T-cell (primary cell): ENCODE results near the gene CDHR4. TPM values are rescaled to one million over a fixed set of nuclear protein-coding genes. Genes with fewer than 3 reads are reported as not detected.
"Not testable (repeated sequence)": the region's sequence is repeated elsewhere in the genome, so short reads cannot be mapped to it uniquely, and the experiment has no call there.

Source experiments
- ATAC-seq, 4 experiments: fragments of 200-7000 bp in 3 of 4; fragments of 150-1000 bp in 1 of 4; cut with Tn5 transposase; replicated peaks in 1 of 4; 1 replicate in 3 of 4; 2 replicates in 1 of 4; pipeline ENCODE4 v1.10.0; 2021; ENCODE audit warnings: moderate library complexity in 3 of 4, mild to moderate bottlenecking in 2 of 4, moderate number of reproducible peaks in 1 of 4
- CTCF ChIA-PET, 2 donors: fragments of 300-600 bp; sonication (Branson Sonifier 250); formaldehyde crosslinking; loops; one replicate each; lab custom pipeline; 2022; ENCODE audit warnings: antibody characterized with exemption in 2 of 2; lab: Charles Lee
- POLR2A ChIA-PET, 2 donors: fragments of 300-600 bp; sonication (Branson Sonifier 250); formaldehyde crosslinking; loops; one replicate each; lab custom pipeline; 2022; ENCODE audit warnings: antibody characterized with exemption in 2 of 2; lab: Charles Lee
- DNase-seq, 35 experiments: peaks; one replicate each; pipeline versions ENCODE4 v3.0.0 to v3.0.0-alpha.2; 2013 to 2023
- H3K27ac ChIP-seq: one replicate; pipeline ENCODE4 v1.5.1; 2013; ENCODE audit warnings: low read length
- H3K27me3 ChIP-seq, 2 experiments: replicated peaks in 1 of 2; 1 replicate in 1 of 2; 2 replicates in 1 of 2; pipeline versions ENCODE4 v1.6.1 to v1.7.0; 2013; ENCODE audit warnings: low read length in 1 of 2, mixed read lengths in 1 of 2; ENCODE audit not compliant: control insufficient read depth in 2 of 2, insufficient read depth in 2 of 2; ENCODE audit errors: extremely low read depth in 1 of 2
- H3K36me3 ChIP-seq, 2 donors: 1 replicate in 1 of 2; 2 replicates in 1 of 2; pipeline versions ENCODE4 v1.6.1 to v1.7.0; 2013; ENCODE audit warnings: low read length in 1 of 2; ENCODE audit not compliant: control insufficient read depth in 2 of 2, insufficient read depth in 1 of 2; ENCODE audit errors: extremely low read depth in 1 of 2
- H3K4me1 ChIP-seq, 2 experiments: 1 replicate in 1 of 2; 2 replicates in 1 of 2; pipeline versions ENCODE4 v1.6.1 to v1.7.0; 2013; ENCODE audit warnings: low read length in 2 of 2, mixed read lengths in 1 of 2; ENCODE audit not compliant: insufficient read depth in 2 of 2, control insufficient read depth in 1 of 2; ENCODE audit errors: extremely low read depth in 1 of 2
- H3K4me3 ChIP-seq, 2 donors: 1 replicate in 1 of 2; 2 replicates in 1 of 2; pipeline versions ENCODE4 v1.5.1 to v1.7.0; 2013; ENCODE audit warnings: mild to moderate bottlenecking in 2 of 2, low read length in 1 of 2, moderate library complexity in 1 of 2; ENCODE audit not compliant: control insufficient read depth in 1 of 2; ENCODE audit errors: extremely low read depth in 1 of 2
- H3K9me3 ChIP-seq: 2 replicates; pipeline ENCODE4 v1.7.0; 2013
- H3K27ac Mint-ChIP-seq, 2 donors: one replicate each; pipeline ENCODE4 v1.8.0; 2020 to 2021; ENCODE audit warnings: mild to moderate bottlenecking in 2 of 2, mixed read lengths in 2 of 2
- H3K27me3 Mint-ChIP-seq, 2 donors: one replicate each; pipeline ENCODE4 v1.8.0; 2021 to 2022; ENCODE audit warnings: mixed read lengths in 2 of 2
- H3K36me3 Mint-ChIP-seq: one replicate; pipeline ENCODE4 v1.8.0; 2021; ENCODE audit warnings: mixed read lengths
- H3K4me1 Mint-ChIP-seq, 3 donors: one replicate each; pipeline ENCODE4 v1.8.0; 2020 to 2022; ENCODE audit warnings: mixed read lengths in 3 of 3, mild to moderate bottlenecking in 1 of 3
- H3K4me3 Mint-ChIP-seq, 3 donors: one replicate each; pipeline ENCODE4 v1.8.0; 2020 to 2022; ENCODE audit warnings: mild to moderate bottlenecking in 3 of 3, mixed read lengths in 3 of 3, moderate library complexity in 3 of 3
- H3K9me3 Mint-ChIP-seq, 3 donors: one replicate each; pipeline ENCODE4 v1.8.0; 2020 to 2022; ENCODE audit warnings: mixed read lengths in 3 of 3
- WGBS: methylation state at CpG from one replicate; pipeline ENCODE4 v1.1.5; 2013; ENCODE audit warnings: missing lambda C conversion rate; ENCODE audit not compliant: insufficient coverage; 5-methylcytosine and 5-hydroxymethylcytosine counted together
- total RNA-seq, 35 experiments: library from RNA in 6 of 35; stranded (reverse) in 6 of 35; fragments of 120-200 nt in 1 of 35; gene quantifications; one replicate each; pipeline versions ENCODE4 v1.2.1 to v1.2.4 and lab custom pipeline; 2013 to 2026

CDHR4 gene
- total RNA-seq, 5 donors from 2014 or later (not counting 1 experiment from before 2014, with no cell fraction given): 0.35 to 0.68 (median 0.36) TPM; not detected in 1

- H3K4me3 ChIP-seq: peak overlapping the region; percentile 60 to 72
- H3K4me1 Mint-ChIP-seq: peaks cover 38 to 46% (median 41%) of the 10 kb centered on the region in 3 donors
- H3K27ac ChIP-seq: peak overlapping the region; percentile 93
- H3K36me3 Mint-ChIP-seq: peaks cover 15% of the 10 kb centered on the region
- H3K9me3 ChIP-seq: no peaks in the 10 kb centered on the region
- peak; percentile 28 to 47 (median 43) for ATAC-seq
- no peaks in the 10 kb centered on the region for H3K9me3 Mint-ChIP-seq
- CTCF ChIA-PET: interaction anchor here in 1 of 2 donors (1.4 kb wide), 1 partner anchor 53 kb away, joined by 3 read pairs; no protein-coding TSS in a partner anchor
- no peaks in the 10 kb centered on the region for H3K27me3 Mint-ChIP-seq
- H3K4me3 Mint-ChIP-seq: peak overlapping the region; percentile 90 to 93 (median 91)
- peak overlapping the region; percentile 88 to 98 for H3K27ac Mint-ChIP-seq
- peaks cover 0 to 15% of the 10 kb centered on the region in 2 donors for H3K36me3 ChIP-seq
- POLR2A ChIA-PET: interaction anchor here in 1 of 2 donors (0.5 kb wide), 1 partner anchor 1740 kb away, joined by 6 read pairs; no protein-coding TSS in a partner anchor
- peaks cover 11 to 61% of the 10 kb centered on the region in 2 experiments for H3K4me1 ChIP-seq
- peak in 20 of 35 experiments; percentile 5 to 53 (median 22) for DNase-seq
- 2% methylated on average over 47 of the region's 50 CpGs for WGBS
- peaks cover 0 to 7% of the 10 kb centered on the region in 2 experiments for H3K27me3 ChIP-seq
Measured at GRCh38 chr3:49785565-49786356, 13.9 kb downstream of the CDHR4 start.

- H3K9me3 Mint-ChIP-seq, H3K27me3 ChIP-seq, H3K27ac ChIP-seq, H3K4me3 Mint-ChIP-seq, DNase-seq, H3K9me3 ChIP-seq, ATAC-seq, H3K4me3 ChIP-seq, H3K27ac Mint-ChIP-seq, H3K27me3 Mint-ChIP-seq: not testable (repeated sequence)
- peaks cover 21% of the 10 kb centered on the region for H3K36me3 Mint-ChIP-seq
- Histone ChIP-seq H3K4me1 (peaks cover 15 to 54% of the 10 kb centered on the region in 2 experiments), H3K36me3 (peaks cover 2 to 22% of the 10 kb centered on the region in 2 donors)
- ChIA-PET CTCF (interaction anchor here in 1 of 2 donors (0.6 kb wide), 2 partner anchors 152 to 248 kb away, joined by 4 to 10 read pairs; no protein-coding TSS in a partner anchor), POLR2A (interaction anchor here (0.6 to 0.9 kb wide), 2 partner anchors 50 to 986 kb away, joined by 3 to 5 read pairs; no protein-coding TSS in a partner anchor)
- 98% methylated on average over 6 of the region's 9 CpGs for WGBS
- peaks cover 50 to 59% (median 57%) of the 10 kb centered on the region in 3 donors for H3K4me1 Mint-ChIP-seq
Measured at GRCh38 chr3:49782277-49782676, 17.4 kb downstream of the CDHR4 start.

GRCh38 chr3:49781415-49782199 lies 18.1 kb downstream of the CDHR4 start:
- Histone ChIP-seq H3K4me1 (peaks cover 12 to 48% of the 10 kb centered on the region in 2 experiments), H3K4me3 (no peak overlapping the region), H3K9me3 (no peaks in the 10 kb centered on the region), H3K27me3 (no peaks in the 10 kb centered on the region), H3K27ac (no peak overlapping the region), H3K36me3 (peaks cover 2 to 22% of the 10 kb centered on the region in 2 donors)
- peaks cover 25% of the 10 kb centered on the region for H3K36me3 Mint-ChIP-seq
- no peaks in the 10 kb centered on the region for H3K27me3 Mint-ChIP-seq
- no peak for ATAC-seq
- H3K4me3 Mint-ChIP-seq: no peak overlapping the region
- 100% methylated on average over 3 of the region's 5 CpGs for WGBS
- no peak for DNase-seq
- ChIA-PET POLR2A (interaction anchor here (0.6 to 0.9 kb wide), 2 partner anchors 50 to 985 kb away, joined by 3 to 5 read pairs; no protein-coding TSS in a partner anchor), CTCF (interaction anchor here in 1 of 2 donors (0.5 to 0.6 kb wide), 2 partner anchors 152 to 1232 kb away, joined by 4 to 5 read pairs; no protein-coding TSS in a partner anchor)
- H3K4me1 Mint-ChIP-seq: peaks cover 48 to 58% (median 56%) of the 10 kb centered on the region in 3 donors
- H3K27ac Mint-ChIP-seq: peak overlapping the region in 1 of 2 donors; percentile 71
- H3K9me3 Mint-ChIP-seq: no peaks in the 10 kb centered on the region

- H3K36me3 ChIP-seq: peaks cover 6 to 24% of the 10 kb centered on the region in 2 donors
- ATAC-seq, POLR2A ChIA-PET, CTCF ChIA-PET, H3K9me3 ChIP-seq, H3K4me3 Mint-ChIP-seq, H3K27ac Mint-ChIP-seq, H3K4me3 ChIP-seq, H3K27me3 ChIP-seq, H3K27me3 Mint-ChIP-seq, H3K27ac ChIP-seq, H3K9me3 Mint-ChIP-seq, DNase-seq: not testable (repeated sequence)
- Mint-ChIP-seq H3K36me3 (peaks cover 27% of the 10 kb centered on the region), H3K4me1 (peaks cover 48 to 58% (median 57%) of the 10 kb centered on the region in 3 donors)
- WGBS: 94% methylated on average over 3 of the region's 9 CpGs
- H3K4me1 ChIP-seq: peaks cover 12 to 47% of the 10 kb centered on the region in 2 experiments
Measured at GRCh38 chr3:49780975-49781365, 18.7 kb downstream of the CDHR4 start.

- H3K4me1 ChIP-seq: peaks cover 10 to 41% of the 10 kb centered on the region in 2 experiments
- WGBS: 81% methylated on average over 2 of the region's 4 CpGs
- no peaks in the 10 kb centered on the region for H3K27me3 Mint-ChIP-seq
- peaks cover 6 to 29% of the 10 kb centered on the region in 2 donors for H3K36me3 ChIP-seq
- no peaks in the 10 kb centered on the region for H3K9me3 Mint-ChIP-seq
- ChIA-PET POLR2A (interaction anchor here in 1 of 2 donors (0.6 to 0.7 kb wide), 3 partner anchors 35 to 535 kb away, joined by 3 to 4 read pairs (median 3); no protein-coding TSS in a partner anchor), CTCF (interaction anchor here in 1 of 2 donors (0.6 kb wide), 1 partner anchor 56 kb away, joined by 4 read pairs; no protein-coding TSS in a partner anchor)
- no peak overlapping the region for H3K4me3 ChIP-seq
- H3K36me3 Mint-ChIP-seq: peaks cover 28% of the 10 kb centered on the region
- H3K4me3 Mint-ChIP-seq: peak overlapping the region; percentile 17 to 41 (median 28)
- H3K9me3 ChIP-seq: no peaks in the 10 kb centered on the region
- ATAC-seq: no peak
- H3K27me3 ChIP-seq: no peaks in the 10 kb centered on the region
- H3K27ac ChIP-seq: no peak overlapping the region
- peaks cover 46 to 57% (median 53%) of the 10 kb centered on the region in 3 donors for H3K4me1 Mint-ChIP-seq
- H3K27ac Mint-ChIP-seq: peak overlapping the region in 1 of 2 donors; percentile 17
- no peak for DNase-seq
Measured at GRCh38 chr3:49780080-49780974, 19.3 kb downstream of the CDHR4 start.
